Activated CD4-positive, alpha-beta T cell treated with anti-CD3 and anti-CD28 coated beads, Interleukin-2, amount 10 ng/mL, durations not matched to agents 24 days and 14 days (primary cell): ENCODE measurements around the gene PRKN. TPM values are rescaled to one million over a fixed set of nuclear protein-coding genes. Genes with fewer than 3 reads are reported as not detected.

ENCODE experiments used
- DNase-seq: peaks from one replicate; pipeline ENCODE4 v3.0.0; 2022
- H3K27ac Mint-ChIP-seq: one replicate; pipeline ENCODE4 v1.8.0; 2022; ENCODE audit warnings: mild to moderate bottlenecking, mixed read lengths
- H3K27me3 Mint-ChIP-seq: one replicate; pipeline ENCODE4 v1.8.0; 2022; ENCODE audit warnings: mixed read lengths
- H3K36me3 Mint-ChIP-seq: one replicate; pipeline ENCODE4 v1.8.0; 2022; ENCODE audit warnings: low read depth, mild to moderate bottlenecking, mixed read lengths
- H3K4me1 Mint-ChIP-seq: one replicate; pipeline ENCODE4 v1.8.0; 2021; ENCODE audit warnings: mixed read lengths
- H3K4me3 Mint-ChIP-seq: one replicate; pipeline ENCODE4 v1.8.0; 2022; ENCODE audit warnings: mild to moderate bottlenecking, moderate library complexity, mixed read lengths
- H3K9me3 Mint-ChIP-seq: one replicate; pipeline ENCODE4 v1.8.0; 2021; ENCODE audit warnings: mixed read lengths
- intact Hi-C: fragments of 100-400 bp; cut with micrococcal nuclease; formaldehyde crosslinking; loops from one replicate; pipeline ENCODE4 v1.15.1; 2023
- total RNA-seq: library from RNA; stranded (reverse); gene quantifications from 2 replicates; pipeline ENCODE4 v1.2.3, GENCODE V29; 2022

Gene PRKN
- total RNA-seq, 1 donor from 2014 or later, result not detected

DNA sequence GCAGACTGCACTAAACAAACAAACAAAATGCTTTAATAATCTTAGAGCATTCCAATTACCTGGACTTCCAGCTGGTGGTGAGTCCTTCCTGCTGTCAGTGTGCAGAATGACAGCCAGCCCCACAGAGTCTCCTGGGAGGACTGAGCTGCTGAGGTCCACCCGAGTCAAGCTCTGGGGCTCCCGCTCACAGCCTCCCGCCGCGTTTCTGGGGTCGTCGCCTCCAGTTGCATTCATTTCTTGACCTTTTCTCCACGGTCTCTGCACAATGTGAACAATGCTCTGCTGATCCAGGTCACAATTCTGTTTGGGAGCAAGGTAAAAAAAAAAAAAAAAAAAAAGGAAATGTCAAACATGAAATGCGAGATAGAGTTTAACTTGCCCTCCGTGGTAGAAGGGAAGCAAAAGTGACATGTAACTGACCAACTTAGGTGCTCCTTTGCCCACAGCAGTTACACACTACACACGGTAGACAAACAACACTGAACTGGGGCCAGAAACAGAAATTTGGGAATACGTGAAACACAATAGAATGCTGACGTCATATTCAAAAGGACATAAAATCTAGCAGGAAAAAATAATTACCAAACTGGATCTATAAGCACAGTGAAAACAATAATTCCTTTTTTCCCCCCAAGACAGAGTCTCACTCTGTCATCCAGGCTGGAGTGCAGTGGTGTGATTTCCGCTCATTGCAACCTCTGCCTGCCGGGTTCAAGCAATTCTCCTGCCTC, 464.9 kb downstream of the PRKN start:
- intact Hi-C loops, result no loop called here
- H3K36me3 Mint-ChIP-seq, result no peaks in the 10 kb centered on the region
- no peak for DNase-seq
- H3K27me3 Mint-ChIP-seq, result no peaks in the 10 kb centered on the region
- H3K9me3 Mint-ChIP-seq, result no peaks in the 10 kb centered on the region
- peaks cover 2% of the 10 kb centered on the region for H3K4me1 Mint-ChIP-seq
- no peak overlapping the region for H3K4me3 Mint-ChIP-seq
- H3K27ac Mint-ChIP-seq, result no peak overlapping the region

DNA sequence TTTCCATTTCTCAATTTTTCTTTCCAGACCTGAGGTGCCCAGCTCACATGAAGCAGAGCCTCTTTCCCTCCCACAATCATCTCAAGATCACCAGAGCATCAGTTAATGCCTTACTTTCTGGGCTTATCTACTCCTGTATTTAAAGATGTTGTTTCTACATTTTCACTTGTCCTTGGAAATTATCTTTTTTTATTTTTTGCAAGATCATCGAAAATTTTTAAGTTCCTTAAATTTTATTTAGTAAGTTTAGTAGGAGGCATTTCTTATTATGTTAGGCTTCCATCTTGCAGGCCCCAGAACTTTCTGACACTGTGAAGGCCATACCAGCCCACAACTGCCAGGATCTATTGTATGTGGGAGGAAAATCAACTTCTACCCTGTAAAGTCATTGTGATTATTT, 466.0 kb downstream of the PRKN start:
- no peak overlapping the region for H3K27ac Mint-ChIP-seq
- H3K4me1 Mint-ChIP-seq, result peaks cover 2% of the 10 kb centered on the region
- intact Hi-C loops, result no loop called here
- H3K36me3 Mint-ChIP-seq, result no peaks in the 10 kb centered on the region
- H3K4me3 Mint-ChIP-seq, result no peak overlapping the region
- H3K27me3 Mint-ChIP-seq, result no peaks in the 10 kb centered on the region
- H3K9me3 Mint-ChIP-seq, result no peaks in the 10 kb centered on the region
- DNase-seq, result no peak

DNA sequence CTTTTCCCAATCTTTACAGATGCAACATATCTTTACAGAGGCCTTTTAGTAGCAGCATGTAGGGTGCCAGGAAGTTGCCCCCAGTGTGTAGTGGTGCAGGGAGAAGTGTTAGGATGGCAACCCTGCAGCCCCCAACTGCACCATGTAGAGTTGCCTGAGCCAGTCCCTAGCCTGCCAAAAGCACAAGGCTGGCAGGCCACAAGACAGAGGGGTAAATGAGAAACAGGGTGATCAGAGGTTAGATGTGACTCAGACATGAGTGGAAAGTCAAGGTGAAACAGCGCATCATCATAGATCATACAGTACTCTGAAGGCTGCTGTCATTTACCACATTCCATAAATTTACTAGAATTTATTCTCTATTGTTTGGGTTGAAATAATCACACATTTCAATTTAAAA, 467.5 kb downstream of the PRKN start:
- Mint-ChIP-seq H3K27me3 (no peaks in the 10 kb centered on the region), H3K4me3 (no peak overlapping the region), H3K4me1 (peaks cover 2% of the 10 kb centered on the region), H3K9me3 (no peaks in the 10 kb centered on the region), H3K36me3 (no peaks in the 10 kb centered on the region), H3K27ac (no peak overlapping the region)
- intact Hi-C loops, result no loop called here
- DNase-seq, result no peak

DNA sequence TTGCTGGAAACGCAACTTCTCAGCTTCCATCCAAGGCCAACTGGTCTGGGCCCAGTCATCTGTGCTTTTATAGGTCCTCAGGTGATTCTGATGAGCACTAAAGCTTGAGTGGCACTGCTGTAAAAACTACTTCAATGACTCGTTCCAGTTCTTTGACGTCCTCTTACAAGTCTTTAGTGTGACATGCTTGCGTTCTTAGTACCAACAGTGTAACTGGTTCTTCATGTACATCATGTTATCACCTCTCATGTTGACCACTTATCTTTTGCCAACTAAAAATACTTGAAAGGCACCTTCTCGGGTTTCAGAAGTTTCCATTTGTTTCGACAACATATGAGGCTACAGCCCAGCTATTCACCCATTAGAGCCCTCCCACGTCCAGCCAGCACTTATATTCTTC, 468.9 kb downstream of the PRKN start:
- Mint-ChIP-seq H3K9me3 (no peaks in the 10 kb centered on the region), H3K4me1 (peaks cover 2% of the 10 kb centered on the region), H3K4me3 (no peak overlapping the region), H3K27ac (no peak overlapping the region), H3K27me3 (no peaks in the 10 kb centered on the region), H3K36me3 (no peaks in the 10 kb centered on the region)
- no peak for DNase-seq
- intact Hi-C loops, result no loop called here

DNA sequence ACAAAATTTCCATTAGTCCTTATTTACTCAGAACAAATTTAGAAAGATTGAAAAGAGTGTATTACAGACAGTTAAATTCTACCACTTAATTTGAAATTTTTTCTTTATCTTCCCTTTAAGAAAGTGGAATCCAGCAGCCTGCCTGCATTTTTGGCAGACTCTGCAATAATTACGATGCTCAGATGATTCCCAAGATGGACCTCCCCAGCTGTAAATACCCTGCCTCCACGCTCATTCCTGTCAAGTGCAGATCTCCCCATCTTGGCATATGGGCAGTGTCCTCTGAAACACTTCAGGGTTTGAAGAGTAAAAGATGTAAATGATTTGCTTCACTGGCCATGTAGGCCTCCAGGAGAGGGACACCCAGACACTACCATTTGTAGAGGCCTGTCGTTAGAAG, 471.2 kb downstream of the PRKN start:
- no peak overlapping the region for H3K27ac Mint-ChIP-seq
- H3K4me1 Mint-ChIP-seq, result peaks cover 2% of the 10 kb centered on the region
- H3K4me3 Mint-ChIP-seq, result no peak overlapping the region
- H3K9me3 Mint-ChIP-seq, result no peaks in the 10 kb centered on the region
- no peaks in the 10 kb centered on the region for H3K36me3 Mint-ChIP-seq
- DNase-seq, result no peak
- intact Hi-C loops, result no loop called here
- H3K27me3 Mint-ChIP-seq, result no peaks in the 10 kb centered on the region

DNA sequence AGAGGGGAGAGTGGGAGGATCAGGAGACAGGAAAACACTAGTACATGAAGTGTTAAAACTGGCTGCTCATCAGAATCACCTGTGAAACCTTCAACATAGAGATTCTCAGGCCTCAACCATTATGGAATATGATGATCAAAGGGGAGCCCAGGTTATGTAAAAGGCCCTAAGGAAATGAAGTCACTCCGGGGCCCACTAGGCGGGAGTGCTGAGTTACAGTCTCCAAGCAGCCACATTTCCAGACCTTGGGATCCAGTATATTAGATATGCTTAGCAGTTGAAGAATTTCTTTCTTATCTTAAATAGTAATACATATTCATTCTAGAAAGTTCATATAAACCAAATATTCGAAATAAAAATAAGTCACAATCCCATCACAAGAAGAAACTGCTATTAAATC, 476.3 kb downstream of the PRKN start:
- H3K27ac Mint-ChIP-seq, result no peak overlapping the region
- no peak overlapping the region for H3K4me3 Mint-ChIP-seq
- intact Hi-C loops, result no loop called here
- H3K36me3 Mint-ChIP-seq, result no peaks in the 10 kb centered on the region
- no peaks in the 10 kb centered on the region for H3K9me3 Mint-ChIP-seq
- H3K27me3 Mint-ChIP-seq, result no peaks in the 10 kb centered on the region
- no peak for DNase-seq
- no peaks in the 10 kb centered on the region for H3K4me1 Mint-ChIP-seq

DNA sequence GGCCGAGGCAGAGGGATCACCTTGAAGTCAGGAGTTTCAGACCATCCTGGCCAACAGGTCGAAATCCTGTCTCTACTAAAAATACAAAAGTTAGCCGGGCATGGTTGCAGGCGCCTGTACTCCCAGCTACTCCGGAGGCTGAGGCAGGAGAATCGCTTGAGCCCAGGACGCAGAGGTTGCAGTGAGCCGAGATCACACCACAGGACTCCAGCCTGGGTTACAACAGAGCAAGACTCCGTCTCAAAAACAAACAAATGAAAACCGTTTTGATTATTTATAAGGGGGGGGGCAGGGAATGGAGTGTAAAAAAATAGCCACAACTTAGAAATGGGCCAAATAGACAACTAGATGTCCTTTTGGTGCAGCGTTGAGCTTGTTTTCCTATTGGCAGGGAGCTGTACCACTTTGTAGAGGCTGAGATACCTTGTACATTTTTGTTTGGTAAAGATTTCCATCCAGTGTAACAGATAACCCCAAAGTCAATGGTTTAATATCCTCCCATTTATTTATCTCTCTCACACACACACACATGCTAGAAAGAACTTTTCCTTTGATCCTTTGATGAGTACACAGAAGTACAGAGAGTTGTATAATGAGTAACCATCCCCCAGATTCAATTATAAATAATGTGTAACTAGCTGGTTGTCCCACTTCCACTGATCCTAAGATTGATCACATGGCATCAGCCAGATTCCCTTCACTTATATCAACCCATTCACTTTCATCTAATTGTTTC, 477.5 kb downstream of the PRKN start:
- Mint-ChIP-seq H3K4me3 (no peak overlapping the region), H3K9me3 (no peaks in the 10 kb centered on the region), H3K4me1 (no peaks in the 10 kb centered on the region), H3K36me3 (no peaks in the 10 kb centered on the region), H3K27me3 (no peaks in the 10 kb centered on the region), H3K27ac (no peak overlapping the region)
- intact Hi-C loops, result no loop called here
- no peak for DNase-seq

DNA sequence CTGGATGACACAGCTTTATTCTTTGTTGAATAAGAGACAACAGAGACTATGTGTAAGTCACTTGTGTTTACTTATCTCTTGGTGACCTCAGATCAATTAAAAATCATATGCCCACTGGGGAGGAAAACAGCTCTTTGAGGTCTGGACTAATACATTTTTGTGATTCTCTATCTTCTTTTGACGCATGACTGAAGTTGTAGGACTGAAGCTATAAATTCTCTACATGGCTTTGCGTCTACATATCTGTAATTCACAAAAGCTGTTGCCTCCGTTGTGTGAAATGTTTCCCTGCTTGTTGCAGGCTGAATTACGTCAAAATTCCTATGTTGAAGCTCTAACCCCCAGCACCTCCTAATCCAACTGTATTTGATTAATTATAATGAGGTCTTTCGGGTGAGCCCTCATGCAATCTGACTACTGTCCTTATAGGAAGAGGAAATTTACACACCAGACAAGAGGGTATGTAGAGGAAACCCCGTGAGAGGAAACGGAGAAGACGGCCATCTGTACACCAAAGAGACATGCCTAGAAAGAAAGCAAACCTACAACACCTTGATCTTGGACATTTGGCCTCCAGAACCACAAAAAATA, 481.6 kb downstream of the PRKN start:
- Mint-ChIP-seq H3K4me1 (no peaks in the 10 kb centered on the region), H3K9me3 (no peaks in the 10 kb centered on the region), H3K36me3 (no peaks in the 10 kb centered on the region), H3K4me3 (no peak overlapping the region), H3K27ac (no peak overlapping the region), H3K27me3 (no peaks in the 10 kb centered on the region)
- DNase-seq, result no peak
- intact Hi-C loops, result no loop called here

DNA sequence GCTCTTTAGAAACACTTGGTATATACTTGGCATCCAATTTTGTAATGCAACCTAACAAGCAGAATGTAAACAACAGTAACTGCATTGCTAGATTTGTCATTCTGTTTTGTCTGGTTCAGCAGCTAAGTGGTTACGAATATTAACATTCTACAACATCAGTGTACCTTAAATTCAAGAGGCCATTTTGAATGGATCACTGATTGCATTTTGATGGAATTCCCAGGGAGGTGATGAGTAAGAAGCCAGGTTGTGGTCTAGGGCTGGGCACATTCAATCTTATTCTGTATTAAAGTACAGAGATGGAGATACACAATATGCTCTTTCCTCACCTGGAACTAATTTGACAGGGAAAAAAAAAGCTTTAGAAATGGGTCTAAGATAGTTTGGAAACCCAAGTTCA, 483.5 kb downstream of the PRKN start:
- Mint-ChIP-seq H3K36me3 (no peaks in the 10 kb centered on the region), H3K27ac (no peak overlapping the region), H3K4me1 (no peaks in the 10 kb centered on the region), H3K27me3 (no peaks in the 10 kb centered on the region), H3K4me3 (no peak overlapping the region), H3K9me3 (no peaks in the 10 kb centered on the region)
- no peak for DNase-seq
- intact Hi-C loops, result no loop called here

DNA sequence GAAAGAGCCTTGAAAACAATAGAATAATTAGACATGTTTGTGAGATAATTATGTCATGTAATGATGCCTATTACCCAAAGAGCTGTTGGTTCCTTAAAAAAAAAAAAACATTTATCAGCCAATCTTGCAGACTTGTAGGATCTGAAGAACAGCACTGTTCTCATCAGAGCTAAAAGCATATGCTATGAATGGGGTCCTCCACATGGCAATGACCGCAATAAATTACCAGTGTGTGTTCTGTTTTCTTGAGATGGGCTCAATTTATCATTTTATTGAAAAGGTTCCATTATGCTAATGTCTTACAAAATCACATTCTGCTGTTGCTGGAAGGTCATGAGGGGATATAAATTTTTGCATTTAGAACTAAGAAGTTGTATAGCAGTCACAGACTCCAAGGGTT, 484.7 kb downstream of the PRKN start:
- no peak overlapping the region for H3K4me3 Mint-ChIP-seq
- H3K36me3 Mint-ChIP-seq, result no peaks in the 10 kb centered on the region
- H3K4me1 Mint-ChIP-seq, result no peaks in the 10 kb centered on the region
- DNase-seq, result no peak
- H3K27me3 Mint-ChIP-seq, result no peaks in the 10 kb centered on the region
- no peak overlapping the region for H3K27ac Mint-ChIP-seq
- intact Hi-C loops, result no loop called here
- no peaks in the 10 kb centered on the region for H3K9me3 Mint-ChIP-seq

DNA sequence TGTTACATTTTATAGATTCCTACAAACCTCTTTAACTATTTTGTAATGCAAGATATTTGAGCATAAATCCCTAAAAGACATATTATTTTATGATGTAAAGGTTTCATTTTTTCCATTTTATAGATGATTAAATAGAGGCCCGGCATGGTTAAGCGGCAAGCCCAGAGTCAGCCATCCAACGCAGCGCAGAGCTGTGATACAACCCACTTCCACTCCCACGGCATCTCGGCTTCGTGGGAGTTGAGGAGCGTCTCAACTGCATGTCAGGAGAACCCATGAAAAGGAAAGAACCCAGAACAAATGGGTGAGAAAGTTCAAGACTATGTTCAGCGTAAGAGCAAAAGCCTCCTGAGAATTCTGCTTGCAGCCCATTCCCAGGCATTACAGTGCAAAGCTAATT, 488.2 kb downstream of the PRKN start:
- Mint-ChIP-seq H3K27me3 (no peaks in the 10 kb centered on the region), H3K4me3 (no peak overlapping the region)

DNA sequence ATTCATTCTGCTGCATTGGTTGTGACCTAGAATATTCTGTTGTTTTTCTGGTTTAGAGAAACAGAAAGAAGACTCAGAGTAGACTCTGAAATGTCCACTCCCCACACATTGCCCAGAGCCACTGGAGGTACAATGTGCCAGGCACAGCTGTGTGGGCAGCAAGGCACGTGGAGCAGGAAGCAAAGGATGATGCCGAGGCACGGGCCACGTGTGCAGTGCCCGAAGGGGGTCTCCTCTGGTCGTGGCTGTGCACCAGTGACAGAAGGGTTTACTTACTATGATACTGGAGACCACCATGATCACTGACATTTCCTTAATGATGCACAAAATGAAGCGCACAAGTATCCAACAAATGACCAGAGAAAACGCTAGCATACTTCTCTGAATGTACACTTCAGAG, 488.9 kb downstream of the PRKN start:
- Mint-ChIP-seq H3K27ac (no peak overlapping the region), H3K4me1 (no peaks in the 10 kb centered on the region)
- intact Hi-C loops, result no loop called here

More for the DNA sequence above, 488.2 kb downstream of the PRKN start:
- DNase-seq, result no peak
- no peaks in the 10 kb centered on the region for H3K9me3 Mint-ChIP-seq
- H3K27ac Mint-ChIP-seq, result no peak overlapping the region
- no peaks in the 10 kb centered on the region for H3K36me3 Mint-ChIP-seq
- intact Hi-C loops, result no loop called here
- H3K4me1 Mint-ChIP-seq, result no peaks in the 10 kb centered on the region

DNA sequence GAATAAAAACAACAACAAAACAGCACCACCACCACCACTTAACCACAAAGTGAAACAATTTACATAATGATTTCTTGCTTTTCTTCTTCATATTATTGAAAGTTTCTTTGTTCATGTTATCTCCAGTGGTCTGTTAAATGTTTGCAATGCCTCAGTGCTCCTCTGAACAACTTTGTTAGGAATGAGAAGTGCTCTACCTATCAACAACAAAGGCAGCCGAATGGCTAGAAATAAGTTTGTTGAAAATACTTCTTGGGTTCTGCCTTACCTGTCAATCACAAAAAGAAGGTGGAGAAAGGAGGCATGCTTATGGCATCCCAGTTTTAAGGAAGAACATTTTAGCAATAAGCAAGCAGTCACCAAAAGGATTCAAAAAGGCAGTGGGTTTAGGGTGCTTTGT, 490.2 kb downstream of the PRKN start:
- H3K9me3 Mint-ChIP-seq, result no peaks in the 10 kb centered on the region
- intact Hi-C loops, result no loop called here
- H3K27ac Mint-ChIP-seq, result no peak overlapping the region
- no peaks in the 10 kb centered on the region for H3K36me3 Mint-ChIP-seq
- no peak for DNase-seq
- no peaks in the 10 kb centered on the region for H3K4me1 Mint-ChIP-seq
- H3K4me3 Mint-ChIP-seq, result no peak overlapping the region
- H3K27me3 Mint-ChIP-seq, result no peaks in the 10 kb centered on the region

More for the DNA sequence above, 488.9 kb downstream of the PRKN start:
- Mint-ChIP-seq H3K4me3 (no peak overlapping the region), H3K36me3 (no peaks in the 10 kb centered on the region), H3K27me3 (no peaks in the 10 kb centered on the region), H3K9me3 (no peaks in the 10 kb centered on the region)
- DNase-seq, result no peak

DNA sequence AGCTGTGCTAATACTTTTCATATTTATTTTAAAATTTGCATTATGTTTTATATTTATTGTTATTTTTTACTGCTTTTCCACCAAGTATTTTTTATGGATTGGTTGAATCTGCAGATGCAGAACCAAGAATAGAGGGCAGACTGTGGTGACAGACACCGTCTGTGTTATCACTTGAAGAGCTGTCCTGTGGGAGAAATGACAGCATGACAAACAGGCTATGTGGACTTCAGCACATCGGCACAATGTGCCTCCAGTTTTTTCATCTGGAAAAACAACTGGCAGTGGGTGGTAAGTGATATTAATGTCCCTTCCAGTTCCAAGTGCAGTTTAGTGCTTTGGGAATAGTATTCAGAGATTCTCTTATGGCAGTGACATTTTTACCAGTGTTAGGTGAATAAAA, 492.9 kb downstream of the PRKN start:
- H3K4me3 Mint-ChIP-seq, result no peak overlapping the region
- H3K27me3 Mint-ChIP-seq, result no peaks in the 10 kb centered on the region
- intact Hi-C loops, result no loop called here
- no peaks in the 10 kb centered on the region for H3K9me3 Mint-ChIP-seq
- no peak for DNase-seq
- H3K4me1 Mint-ChIP-seq, result no peaks in the 10 kb centered on the region
- H3K27ac Mint-ChIP-seq, result no peak overlapping the region
- no peaks in the 10 kb centered on the region for H3K36me3 Mint-ChIP-seq
